ENCODE measurements around the gene HIVEP2.

HIVEP2 gene

DNA sequence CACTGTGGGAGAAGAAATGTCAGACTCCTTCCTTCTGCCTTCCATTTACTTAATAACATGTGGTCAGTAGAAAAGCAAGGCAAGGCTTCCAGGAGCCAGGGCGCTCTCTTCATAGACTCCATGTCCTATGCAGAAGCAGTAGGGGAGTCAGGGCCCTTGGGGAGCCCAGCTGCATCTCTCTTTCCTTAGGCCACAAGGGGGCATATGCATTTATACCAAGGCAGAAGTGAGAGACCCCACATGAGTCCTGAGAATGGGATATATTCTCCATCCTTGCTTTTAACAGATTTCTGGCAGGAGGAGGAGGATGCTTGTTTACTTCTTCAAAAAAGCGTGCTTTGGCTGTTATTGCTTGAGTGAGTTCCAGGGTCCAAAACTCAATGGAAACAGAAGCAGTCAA is 198.5 kb downstream of the HIVEP2 start:
- TF ChIP-seq, protein P1, sequence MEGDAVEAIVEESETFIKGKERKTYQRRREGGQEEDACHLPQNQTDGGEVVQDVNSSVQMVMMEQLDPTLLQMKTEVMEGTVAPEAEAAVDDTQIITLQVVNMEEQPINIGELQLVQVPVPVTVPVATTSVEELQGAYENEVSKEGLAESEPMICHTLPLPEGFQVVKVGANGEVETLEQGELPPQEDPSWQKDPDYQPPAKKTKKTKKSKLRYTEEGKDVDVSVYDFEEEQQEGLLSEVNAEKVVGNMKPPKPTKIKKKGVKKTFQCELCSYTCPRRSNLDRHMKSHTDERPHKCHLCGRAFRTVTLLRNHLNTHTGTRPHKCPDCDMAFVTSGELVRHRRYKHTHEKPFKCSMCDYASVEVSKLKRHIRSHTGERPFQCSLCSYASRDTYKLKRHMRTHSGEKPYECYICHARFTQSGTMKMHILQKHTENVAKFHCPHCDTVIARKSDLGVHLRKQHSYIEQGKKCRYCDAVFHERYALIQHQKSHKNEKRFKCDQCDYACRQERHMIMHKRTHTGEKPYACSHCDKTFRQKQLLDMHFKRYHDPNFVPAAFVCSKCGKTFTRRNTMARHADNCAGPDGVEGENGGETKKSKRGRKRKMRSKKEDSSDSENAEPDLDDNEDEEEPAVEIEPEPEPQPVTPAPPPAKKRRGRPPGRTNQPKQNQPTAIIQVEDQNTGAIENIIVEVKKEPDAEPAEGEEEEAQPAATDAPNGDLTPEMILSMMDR (IDR thresholded peaks at IDR 0.05; ENCODE audit: low read length, missing control alignments) = peak; percentile 45
- peak; percentile 49 for DNase-seq (ENCODE audit: low read depth)

DNA sequence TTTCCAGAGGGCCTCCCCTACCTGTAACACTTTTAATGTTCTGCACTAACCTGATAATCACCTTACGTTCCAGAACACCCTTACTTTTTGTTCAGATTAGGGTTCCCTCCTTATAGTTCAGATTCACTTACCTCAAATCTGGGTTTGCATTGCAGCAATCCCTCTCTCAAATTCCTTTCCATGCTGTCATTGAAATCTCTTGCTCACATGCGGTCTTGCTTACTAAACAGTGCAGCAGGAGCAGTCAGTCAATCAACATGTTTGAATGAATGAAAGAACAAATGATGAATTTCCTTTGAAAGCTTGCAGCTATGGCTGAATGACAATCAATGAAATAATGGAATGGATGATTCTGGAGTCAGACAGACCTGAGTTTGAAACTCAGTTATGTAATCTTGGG is 200.1 kb downstream of the HIVEP2 start:
- TF ChIP-seq, protein P1 (IDR thresholded peaks at IDR 0.05; ENCODE audit: low read length, missing control alignments) = no peak
- no peak overlapping the region for H3K4me3 ChIP-seq (replicated peaks; ENCODE audit: low read depth, low read length)
- DNase-seq (ENCODE audit: low read depth) = peak; percentile 25

More for the DNA sequence above, 198.5 kb downstream of the HIVEP2 start:
- no peak overlapping the region for H3K4me3 ChIP-seq (replicated peaks; ENCODE audit: low read depth, low read length)

DNA sequence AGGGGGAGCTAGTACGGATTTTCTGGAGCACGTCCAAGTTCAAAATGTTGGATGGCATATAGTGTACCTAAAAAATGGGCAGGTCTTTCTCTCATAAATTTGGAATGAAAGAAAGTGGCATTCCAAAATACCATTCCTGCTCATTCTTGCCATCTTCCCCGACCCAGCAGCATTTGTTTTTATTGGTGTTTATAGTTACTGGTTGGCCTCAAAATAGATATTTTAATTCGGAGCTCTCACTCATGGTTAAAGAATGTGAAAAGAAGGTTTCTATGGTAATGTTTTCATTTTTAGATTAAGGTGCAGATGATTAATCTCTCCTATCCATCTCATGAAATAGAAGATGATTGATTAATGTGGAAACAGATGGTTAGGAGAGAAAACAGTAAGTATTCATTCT is 204.5 kb downstream of the HIVEP2 start:
- no peak overlapping the region for H3K4me3 ChIP-seq (replicated peaks; ENCODE audit: low read depth, low read length)
- DNase-seq (ENCODE audit: low read depth) = no peak
- TF ChIP-seq, protein P1 (IDR thresholded peaks at IDR 0.05; ENCODE audit: low read length, missing control alignments) = no peak

DNA sequence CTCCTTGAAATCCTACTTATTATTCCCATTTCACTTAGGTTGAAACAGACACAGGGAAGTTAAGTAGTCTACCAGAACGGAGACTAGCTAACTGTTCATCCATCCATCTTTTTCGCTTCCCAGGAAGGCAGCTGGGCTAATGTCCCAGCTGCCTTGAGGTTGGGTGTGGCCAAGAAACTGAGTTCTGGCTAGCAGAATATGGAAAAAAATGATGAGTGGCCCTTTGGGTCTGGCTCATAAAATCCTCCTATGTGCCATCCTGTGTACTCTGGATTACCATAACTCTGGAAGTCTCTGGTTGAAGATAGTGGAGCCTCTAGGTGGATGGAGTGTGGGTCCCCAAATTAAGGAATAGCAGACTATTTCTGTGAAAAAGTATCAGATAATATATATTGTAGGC is 206.2 kb downstream of the HIVEP2 start:
- DNase-seq (ENCODE audit: low read depth) = no peak
- TF ChIP-seq, protein P1 (IDR thresholded peaks at IDR 0.05; ENCODE audit: low read length, missing control alignments) = no peak

DNA sequence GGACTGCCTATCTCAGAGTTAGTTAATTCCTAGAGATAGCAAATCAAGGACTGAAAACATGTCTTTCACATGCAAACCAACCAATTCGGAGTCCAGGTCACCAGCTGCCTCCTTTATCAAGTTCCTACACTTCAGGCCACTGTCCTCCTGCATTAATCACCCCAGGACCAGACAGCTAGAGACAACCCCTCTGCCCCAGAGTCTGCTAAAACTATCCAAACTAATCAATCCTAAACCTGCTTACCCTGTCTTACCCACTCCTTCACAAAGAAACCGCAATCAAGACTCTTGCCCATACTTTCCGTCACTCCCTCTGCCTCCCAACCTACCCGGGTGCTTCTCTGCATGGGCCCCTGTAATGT is 207.0 kb downstream of the HIVEP2 start:
- TF ChIP-seq, protein P1 (IDR thresholded peaks at IDR 0.05; ENCODE audit: low read length, missing control alignments) = no peak
- H3K4me3 ChIP-seq (replicated peaks; ENCODE audit: low read depth, low read length) = no peak overlapping the region
- DNase-seq (ENCODE audit: low read depth) = no peak

More for the DNA sequence above, 206.2 kb downstream of the HIVEP2 start:
- no peak overlapping the region for H3K4me3 ChIP-seq (replicated peaks; ENCODE audit: low read depth, low read length)

DNA sequence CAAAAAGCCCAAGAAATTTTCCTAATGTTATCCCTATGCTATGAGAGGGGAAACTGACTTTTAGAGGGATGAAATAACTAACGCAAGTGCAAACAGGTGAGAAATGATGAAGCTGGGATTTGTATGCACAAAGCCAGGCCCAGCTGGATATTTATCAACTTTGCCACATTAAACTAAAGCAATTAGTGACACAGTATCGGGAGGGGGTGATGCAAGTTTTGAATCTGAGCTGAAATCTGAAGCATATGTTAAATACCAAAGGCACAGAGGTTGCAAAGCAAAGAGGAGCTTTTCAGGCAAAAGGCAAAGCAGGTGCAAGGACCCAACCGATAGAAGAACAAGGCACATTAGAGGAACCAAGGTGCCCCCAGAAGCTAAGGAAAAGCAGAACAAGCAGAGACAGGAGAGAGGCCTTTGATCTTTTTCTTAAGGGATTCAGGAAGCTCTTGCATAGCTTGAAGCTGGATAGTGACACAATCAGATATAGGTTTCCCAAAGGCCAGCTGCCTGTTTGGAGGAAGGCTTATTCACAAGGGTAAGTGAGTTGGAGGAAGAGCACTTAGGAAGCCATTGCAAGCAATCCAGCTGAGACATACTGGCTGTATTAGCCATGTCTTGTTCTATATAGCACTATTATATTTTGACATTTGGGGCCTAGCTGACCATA is 207.5 kb downstream of the HIVEP2 start:
- H3K4me3 ChIP-seq (replicated peaks; ENCODE audit: low read depth, low read length) = no peak overlapping the region
- DNase-seq (ENCODE audit: low read depth) = peak; percentile 21
- TF ChIP-seq, protein P1 (IDR thresholded peaks at IDR 0.05; ENCODE audit: low read length, missing control alignments) = no peak

DNA sequence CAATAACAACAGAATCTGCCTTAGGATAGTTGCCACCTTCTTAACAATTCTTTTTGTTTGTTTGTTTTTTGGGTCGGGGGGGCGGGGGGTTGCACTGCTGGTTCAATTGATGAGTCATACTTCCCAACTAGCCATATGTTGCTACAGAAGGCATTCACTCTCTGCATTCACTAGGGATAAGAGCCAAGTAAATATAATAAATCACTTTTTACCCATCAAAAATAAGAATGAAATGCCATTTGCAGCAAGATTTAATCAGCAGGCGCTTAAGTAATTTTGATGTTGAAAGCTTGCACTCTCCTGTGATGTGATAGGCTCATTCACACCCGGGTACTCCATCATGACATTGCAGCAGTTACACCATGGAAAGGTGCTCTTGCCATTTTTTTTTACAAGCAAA is 209.8 kb downstream of the HIVEP2 start:
- peak; percentile 55 for DNase-seq (ENCODE audit: low read depth)
- H3K4me3 ChIP-seq (replicated peaks; ENCODE audit: low read depth, low read length) = no peak overlapping the region
- TF ChIP-seq, protein P1 (IDR thresholded peaks at IDR 0.05; ENCODE audit: low read length, missing control alignments) = no peak
